PC-9 (cell line): ENCODE measurements around the gene USP21. TPM values are rescaled to one million over a fixed set of nuclear protein-coding genes. Genes with fewer than 3 reads are reported as not detected.

ENCODE experiments used
- BruUV-seq: library from RNA; stranded (reverse); fragments of 400-500 nt; replicated peaks from 2 replicates; lab custom pipeline; 2021; lab: Mats Ljungman, UMichigan
- CTCF ChIA-PET: fragments of 300-600 bp; sonication (Branson Sonifier 250); formaldehyde crosslinking; loops from one replicate; lab custom pipeline; 2022; ENCODE audit warnings: antibody characterized with exemption; lab: Charles Lee
- POLR2A ChIA-PET: fragments of 300-600 bp; sonication (Branson Sonifier 250); formaldehyde crosslinking; loops from one replicate; lab custom pipeline; 2022; ENCODE audit warnings: antibody characterized with exemption; ENCODE audit not compliant: unreplicated experiment; lab: Charles Lee
- DNase-seq, 2 experiments: peaks; one replicate each; pipeline versions ENCODE4 v3.0.0 to v3.0.0-alpha.2; 2015 to 2022; ENCODE audit warnings: mixed read lengths in 1 of 2
- H2AFZ ChIP-seq: fragments of 200-600 bp; sonication (generic); 2 replicates; pipeline ENCODE4 v1.8.1; 2017; ENCODE audit warnings: antibody characterized with exemption
- H3F3A ChIP-seq: fragments of 200-600 bp; sonication (generic); 2 replicates; pipeline ENCODE4 v1.8.1; 2017; ENCODE audit warnings: antibody characterized with exemption, mild to moderate bottlenecking, low read depth; ENCODE audit not compliant: insufficient read depth
- H3K27ac ChIP-seq: fragments of 200-600 bp; sonication (generic); 2 replicates; pipeline ENCODE4 v1.6.1; 2016; ENCODE audit warnings: mixed run types
- H3K27me3 ChIP-seq: fragments of 200-600 bp; sonication (generic); 2 replicates; pipeline ENCODE4 v1.6.1; 2016; ENCODE audit warnings: low read depth, mixed run types; ENCODE audit not compliant: insufficient read depth
- H3K36me3 ChIP-seq: fragments of 200-600 bp; sonication (generic); 2 replicates; pipeline ENCODE4 v1.6.1; 2016; ENCODE audit warnings: low read depth, mixed run types
- H3K4me1 ChIP-seq: fragments of 200-600 bp; sonication (generic); replicated peaks from 2 replicates; pipeline ENCODE4 v1.6.1; 2016; ENCODE audit warnings: mixed run types; ENCODE audit not compliant: insufficient read depth
- H3K4me2 ChIP-seq: fragments of 200-600 bp; sonication (generic); 2 replicates; pipeline ENCODE4 v1.6.1; 2017; ENCODE audit warnings: mixed run types
- H3K4me3 ChIP-seq: fragments of 200-600 bp; sonication (generic); 2 replicates; pipeline ENCODE4 v1.6.1; 2016; ENCODE audit warnings: mixed run types
- H3K79me2 ChIP-seq: fragments of 200-600 bp; sonication (generic); 2 replicates; pipeline ENCODE4 v1.6.1; 2017; ENCODE audit warnings: low read depth, mixed run types
- H3K9me2 ChIP-seq: fragments of 200-600 bp; sonication (generic); 2 replicates; pipeline ENCODE4 v1.8.1; 2017; ENCODE audit warnings: mild to moderate bottlenecking; ENCODE audit not compliant: insufficient read depth
- H3K9me3 ChIP-seq: fragments of 200-600 bp; sonication (generic); 2 replicates; pipeline ENCODE4 v1.8.1; 2016; ENCODE audit warnings: low read depth; ENCODE audit not compliant: insufficient read depth
- H4K20me1 ChIP-seq: fragments of 200-600 bp; sonication (generic); 2 replicates; pipeline ENCODE4 v1.8.1; 2017; ENCODE audit not compliant: insufficient read depth
- EZH2 ChIP-seq: fragments of 200-600 bp; sonication (generic); IDR thresholded peaks from 2 replicates; pipeline ENCODE4 v1.8.0; 2017; ENCODE audit warnings: antibody characterized with exemption, low read depth
- intact Hi-C: fragments of 100-400 bp; cut with micrococcal nuclease; formaldehyde crosslinking; loops from one replicate; pipeline ENCODE4 v1.10.0; 2022; ENCODE audit not compliant: unreplicated experiment
- total RNA-seq: library from RNA; stranded (reverse); gene quantifications from 2 replicates; pipeline ENCODE4 v1.2.3, GENCODE V29; 2021
- TF ChIP-seq, protein P1 (sequence below): fragments of 200-600 bp; sonication (generic); conservative IDR thresholded peaks from 2 replicates; pipeline ENCODE4 v1.6.1; 2017; ENCODE audit warnings: mixed run types, antibody characterized with exemption, mild to moderate bottlenecking, moderate library complexity

The USP21 gene
- total RNA-seq, 1 experiment from 2014 or later, result 34.8 TPM

DNA sequence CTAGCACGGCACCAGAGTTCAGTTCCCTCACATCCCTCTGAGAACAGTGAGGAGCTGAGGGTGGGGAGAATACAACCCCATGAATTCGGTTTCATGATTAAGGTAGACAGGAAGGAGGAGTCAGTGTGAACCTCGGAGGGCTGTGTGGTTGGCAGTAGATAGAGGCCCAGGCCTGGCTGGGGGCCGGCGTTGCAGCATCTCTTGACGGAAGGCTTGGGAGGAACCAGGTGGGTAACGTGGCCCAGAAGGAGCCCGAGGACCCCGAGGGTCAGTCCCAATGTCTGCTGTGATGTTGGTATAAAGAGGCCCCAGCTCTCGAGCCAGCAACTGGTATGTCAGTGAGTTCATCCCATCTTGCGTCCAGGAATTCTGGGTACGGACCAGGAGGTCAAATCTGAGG, 12.4 kb downstream of the USP21 start:
- Histone ChIP-seq H3K27me3 (no peaks in the 10 kb centered on the region), H2AFZ (no peak overlapping the region), H3K27ac (no peak overlapping the region), H3K79me2 (peaks cover 10% of the 10 kb centered on the region), H4K20me1 (no peaks in the 10 kb centered on the region), H3K4me2 (no peak overlapping the region), H3K36me3 (peaks cover 11% of the 10 kb centered on the region), H3K9me3 (no peaks in the 10 kb centered on the region), H3K9me2 (no peaks in the 10 kb centered on the region), H3F3A (peaks cover 7% of the 10 kb centered on the region; the same call in 1 of the 2 replicates), H3K4me1 (peaks cover 12% of the 10 kb centered on the region), H3K4me3 (no peak overlapping the region)
- TF ChIP-seq, protein P1, sequence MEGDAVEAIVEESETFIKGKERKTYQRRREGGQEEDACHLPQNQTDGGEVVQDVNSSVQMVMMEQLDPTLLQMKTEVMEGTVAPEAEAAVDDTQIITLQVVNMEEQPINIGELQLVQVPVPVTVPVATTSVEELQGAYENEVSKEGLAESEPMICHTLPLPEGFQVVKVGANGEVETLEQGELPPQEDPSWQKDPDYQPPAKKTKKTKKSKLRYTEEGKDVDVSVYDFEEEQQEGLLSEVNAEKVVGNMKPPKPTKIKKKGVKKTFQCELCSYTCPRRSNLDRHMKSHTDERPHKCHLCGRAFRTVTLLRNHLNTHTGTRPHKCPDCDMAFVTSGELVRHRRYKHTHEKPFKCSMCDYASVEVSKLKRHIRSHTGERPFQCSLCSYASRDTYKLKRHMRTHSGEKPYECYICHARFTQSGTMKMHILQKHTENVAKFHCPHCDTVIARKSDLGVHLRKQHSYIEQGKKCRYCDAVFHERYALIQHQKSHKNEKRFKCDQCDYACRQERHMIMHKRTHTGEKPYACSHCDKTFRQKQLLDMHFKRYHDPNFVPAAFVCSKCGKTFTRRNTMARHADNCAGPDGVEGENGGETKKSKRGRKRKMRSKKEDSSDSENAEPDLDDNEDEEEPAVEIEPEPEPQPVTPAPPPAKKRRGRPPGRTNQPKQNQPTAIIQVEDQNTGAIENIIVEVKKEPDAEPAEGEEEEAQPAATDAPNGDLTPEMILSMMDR, result no peak
- no peak for TF ChIP-seq EZH2
- BruUV-seq, result no TSS peak
- intact Hi-C loops, result no loop called here
- ChIA-PET CTCF (interaction anchor here (0.5 kb wide), 1 partner anchor 1142 kb away, joined by 4 read pairs; no protein-coding TSS in a partner anchor), POLR2A (no interaction called here)
- no peak for DNase-seq

DNA sequence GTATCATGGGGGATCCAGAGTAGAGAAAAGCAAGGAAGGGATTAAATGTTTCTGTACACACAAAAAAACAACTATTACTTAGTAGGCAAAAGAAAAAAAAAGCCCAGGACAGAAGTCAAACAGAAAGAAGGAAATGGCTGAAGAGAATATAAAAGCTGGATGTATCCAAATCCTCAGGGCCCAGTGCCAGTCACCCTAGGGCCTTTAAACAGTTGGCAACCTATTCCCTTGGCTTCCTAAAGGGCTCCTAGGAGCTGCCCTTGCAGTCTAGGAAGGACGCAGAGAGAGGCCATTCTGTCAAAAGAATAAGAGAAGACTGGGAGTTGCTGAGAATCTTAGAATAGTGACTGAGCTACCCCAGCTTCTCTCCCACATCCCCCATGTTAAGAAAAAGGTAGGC, 13.0 kb downstream of the USP21 start:
- CTCF ChIA-PET, result no interaction called here

DNA sequence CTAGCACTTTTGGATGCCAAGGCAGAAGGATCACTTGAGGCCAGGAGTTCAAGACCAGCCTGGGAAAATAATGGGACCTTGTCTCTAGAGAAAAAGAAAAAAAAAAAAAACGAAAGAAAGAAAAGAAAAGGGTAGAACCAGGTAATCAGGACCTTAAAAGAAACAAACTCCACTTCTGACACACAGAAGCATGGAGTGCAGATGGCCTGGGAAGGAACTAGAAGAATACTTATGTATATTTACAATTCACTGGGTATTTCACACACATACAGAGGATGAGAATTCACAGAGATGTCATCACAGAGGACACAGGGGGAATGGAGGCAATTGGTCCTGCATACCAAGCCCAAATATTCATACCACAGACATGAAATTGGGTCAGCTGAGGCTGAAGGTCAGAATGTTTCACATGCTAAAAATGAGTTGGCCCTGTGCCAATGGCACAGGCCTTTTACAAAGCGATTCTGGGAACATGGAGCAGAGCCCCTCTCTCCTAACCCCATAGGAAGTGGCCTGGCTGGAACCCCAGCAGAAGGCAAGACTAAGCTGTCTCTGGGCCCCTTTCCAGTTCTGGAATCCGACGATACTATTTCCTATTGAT, 13.6 kb downstream of the USP21 start:
- ChIA-PET POLR2A (no interaction called here), CTCF (no interaction called here)
- intact Hi-C loops, result no loop called here
- H3K4me3 ChIP-seq, result no peak overlapping the region
- H4K20me1 ChIP-seq, result no peaks in the 10 kb centered on the region
- no peak overlapping the region for H2AFZ ChIP-seq
- H3K79me2 ChIP-seq, result peaks cover 14% of the 10 kb centered on the region
- TF ChIP-seq, protein P1, result no peak
- TF ChIP-seq EZH2, result no peak
- no peaks in the 10 kb centered on the region for H3K27me3 ChIP-seq
- peaks cover 5% of the 10 kb centered on the region; the same call in 1 of the 2 replicates for H3F3A ChIP-seq
- H3K36me3 ChIP-seq, result peaks cover 11% of the 10 kb centered on the region
- H3K4me2 ChIP-seq, result no peak overlapping the region
- H3K27ac ChIP-seq, result no peak overlapping the region
- no peak for DNase-seq
- peaks cover 10% of the 10 kb centered on the region for H3K4me1 ChIP-seq
- H3K9me3 ChIP-seq, result no peaks in the 10 kb centered on the region
- no peaks in the 10 kb centered on the region for H3K9me2 ChIP-seq
- no TSS peak for BruUV-seq

More for the DNA sequence above, 13.0 kb downstream of the USP21 start:
- Histone ChIP-seq H3K27me3 (no peaks in the 10 kb centered on the region), H3K27ac (no peak overlapping the region), H3K4me1 (peaks cover 8% of the 10 kb centered on the region), H3K9me2 (no peaks in the 10 kb centered on the region), H3K4me3 (no peak overlapping the region), H4K20me1 (no peaks in the 10 kb centered on the region), H2AFZ (no peak overlapping the region), H3K4me2 (no peak overlapping the region), H3K79me2 (peaks cover 14% of the 10 kb centered on the region), H3K9me3 (no peaks in the 10 kb centered on the region), H3K36me3 (peaks cover 11% of the 10 kb centered on the region), H3F3A (peaks cover 2% of the 10 kb centered on the region; the same call in 1 of the 2 replicates)
- POLR2A ChIA-PET, result no interaction called here
- DNase-seq, result no peak
- intact Hi-C loops, result no loop called here
- TF ChIP-seq, protein P1, result no peak
- no peak for TF ChIP-seq EZH2
- no TSS peak for BruUV-seq
